ENCODE results near the gene TMEM131. TPM values are rescaled to one million over a fixed set of nuclear protein-coding genes. Genes with fewer than 3 reads are reported as not detected.

Gene TMEM131
- total RNA-seq, 1 experiment from 2014 or later: 21.9 TPM

- TF ChIP-seq AFF4 (CRISPR knock-in tag; IDR thresholded peaks at IDR 0.05; ENCODE audit: borderline replicate concordance): no peak
- no peak for TF ChIP-seq MLX (CRISPR knock-in tag; IDR thresholded peaks at IDR 0.05)
- no peak for TF ChIP-seq ARID4B (CRISPR knock-in tag; IDR thresholded peaks at IDR 0.05; ENCODE audit: borderline replicate concordance)
- no peak for TF ChIP-seq ESRRA (CRISPR knock-in tag; IDR thresholded peaks at IDR 0.05; ENCODE audit: borderline replicate concordance)
Observed at GRCh38 chr2:97769711-97770110, 226.0 kb downstream of the TMEM131 start (continued).

- DNase-seq (ENCODE audit: low spot score) (no peak), ATAC-seq (no peak)
- CTCF ChIA-PET: interaction anchor here (1.0 to 1.9 kb wide), 2 partner anchors 17 to 70 kb away, joined by 3 to 5 read pairs; no protein-coding TSS in a partner anchor
- POLR2A ChIA-PET: no interaction called here
- no peak for TF ChIP-seq ATF2 (CRISPR knock-in tag; IDR thresholded peaks at IDR 0.05; ENCODE audit: borderline replicate concordance, low read depth)
- no peak for TF ChIP-seq GTF2I (CRISPR knock-in tag; conservative IDR thresholded peaks at IDR 0.05)
- TF ChIP-seq NFE2L1 (CRISPR knock-in tag; IDR thresholded peaks at IDR 0.05): no peak
- TF ChIP-seq NFATC4 (CRISPR knock-in tag; IDR thresholded peaks at IDR 0.05): no peak
- no peak for TF ChIP-seq SMAD4 (CRISPR knock-in tag; IDR thresholded peaks at IDR 0.05)
- no peak for TF ChIP-seq ZNF416 (CRISPR knock-in tag; IDR thresholded peaks at IDR 0.05)
- no peak for TF ChIP-seq USF2 (CRISPR knock-in tag; IDR thresholded peaks at IDR 0.05)
- no peak for TF ChIP-seq PREB (CRISPR knock-in tag; IDR thresholded peaks at IDR 0.05; ENCODE audit: borderline replicate concordance)
- TF ChIP-seq ZNF138 (CRISPR knock-in tag; conservative IDR thresholded peaks at IDR 0.05): no peak
- TF ChIP-seq E2F5 (CRISPR knock-in tag; IDR thresholded peaks at IDR 0.05): no peak
- no peak for TF ChIP-seq MYBL2 (CRISPR knock-in tag; IDR thresholded peaks at IDR 0.05)
- TF ChIP-seq RORB (CRISPR knock-in tag; IDR thresholded peaks at IDR 0.05): no peak
- TF ChIP-seq CDX4 (CRISPR knock-in tag; IDR thresholded peaks at IDR 0.05; ENCODE audit: borderline replicate concordance): no peak
- TF ChIP-seq ZNF396 (CRISPR knock-in tag; IDR thresholded peaks at IDR 0.05; ENCODE audit: borderline replicate concordance): no peak
- no peak for TF ChIP-seq GABPB1 (CRISPR knock-in tag; IDR thresholded peaks at IDR 0.05)
- TF ChIP-seq TCF7 (CRISPR knock-in tag; IDR thresholded peaks at IDR 0.05; ENCODE audit: low read depth): no peak
- TF ChIP-seq TEAD1 (CRISPR knock-in tag; IDR thresholded peaks at IDR 0.05): no peak
- H3K4me3 Mint-ChIP-seq: no peak overlapping the region
- peaks cover 19% of the 10 kb centered on the region for H3K27me3 Mint-ChIP-seq (ENCODE audit: low read depth)
- H3K27ac Mint-ChIP-seq: no peak overlapping the region
- peaks cover 20% of the 10 kb centered on the region for H3K4me1 Mint-ChIP-seq
- no peaks in the 10 kb centered on the region for H3K9me3 Mint-ChIP-seq
- H3K36me3 Mint-ChIP-seq: peaks cover 18% of the 10 kb centered on the region
Observed at GRCh38 chr2:97769308-97769707, 226.4 kb downstream of the TMEM131 start.

Measured in WTC11 (cell line).